ENCODE results near the gene DGKA.

- no peak for TF ChIP-seq ZNF274 (IDR thresholded peaks at IDR 0.05; ENCODE audit: low read depth, low read length)
- TF ChIP-seq SUZ12 (IDR thresholded peaks at IDR 0.05; ENCODE audit: extremely low read depth, insufficient read depth, insufficient read length) = no peak
These were observed 64.4 kb downstream of the DGKA start for GRCh38 chr12:55995366-55995765.

Measured in NT2/D1 (cell line).